Activated CD4-positive, alpha-beta T cell treated with anti-CD3 and anti-CD28 coated beads, Interleukin-2, amount 10 ng/mL, durations not matched to agents 24 days and 14 days (primary cell): ENCODE results near the gene VPS36. TPM values are rescaled to one million over a fixed set of nuclear protein-coding genes. Genes with fewer than 3 reads are reported as not detected.
"Not testable (repeated sequence)": the region's sequence is repeated elsewhere in the genome, so short reads cannot be mapped to it uniquely, and the experiment has no call there.

Source experiments
- DNase-seq: peaks from one replicate; pipeline ENCODE4 v3.0.0; 2022
- H3K27ac Mint-ChIP-seq: one replicate; pipeline ENCODE4 v1.8.0; 2022; ENCODE audit warnings: mild to moderate bottlenecking, mixed read lengths
- H3K27me3 Mint-ChIP-seq: one replicate; pipeline ENCODE4 v1.8.0; 2022; ENCODE audit warnings: mixed read lengths
- H3K36me3 Mint-ChIP-seq: one replicate; pipeline ENCODE4 v1.8.0; 2022; ENCODE audit warnings: low read depth, mild to moderate bottlenecking, mixed read lengths
- H3K4me1 Mint-ChIP-seq: one replicate; pipeline ENCODE4 v1.8.0; 2021; ENCODE audit warnings: mixed read lengths
- H3K4me3 Mint-ChIP-seq: one replicate; pipeline ENCODE4 v1.8.0; 2022; ENCODE audit warnings: mild to moderate bottlenecking, moderate library complexity, mixed read lengths
- H3K9me3 Mint-ChIP-seq: one replicate; pipeline ENCODE4 v1.8.0; 2021; ENCODE audit warnings: mixed read lengths
- intact Hi-C: fragments of 100-400 bp; cut with micrococcal nuclease; formaldehyde crosslinking; loops from one replicate; pipeline ENCODE4 v1.15.1; 2023
- total RNA-seq: library from RNA; stranded (reverse); gene quantifications from 2 replicates; pipeline ENCODE4 v1.2.3, GENCODE V29; 2022

VPS36 gene
- total RNA-seq, 1 donor from 2014 or later: 43.0 TPM

DNA sequence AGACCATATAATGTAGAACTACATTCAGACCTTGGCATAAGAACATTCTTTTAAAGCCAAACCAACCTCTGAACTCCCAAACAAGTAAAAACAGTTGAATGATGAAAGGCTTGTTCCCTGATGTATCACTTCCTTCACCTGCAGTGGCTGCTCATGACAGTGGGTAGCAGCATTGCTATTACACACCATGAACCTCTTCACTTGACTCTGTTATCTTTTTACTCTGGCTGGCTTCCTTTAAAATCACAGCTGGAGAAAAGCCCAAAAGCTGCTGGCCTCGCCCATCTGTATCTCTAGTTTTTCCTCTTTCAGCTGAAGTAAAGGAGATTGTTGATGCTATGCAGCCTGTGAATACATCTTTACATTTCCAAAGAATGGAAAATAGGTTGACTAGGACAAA is 67.1 kb downstream of the VPS36 start:
- no peaks in the 10 kb centered on the region for H3K27me3 Mint-ChIP-seq
- no peaks in the 10 kb centered on the region for H3K4me1 Mint-ChIP-seq
- H3K9me3 Mint-ChIP-seq: no peaks in the 10 kb centered on the region
- H3K36me3 Mint-ChIP-seq: no peaks in the 10 kb centered on the region
- DNase-seq: no peak
- no peak overlapping the region for H3K27ac Mint-ChIP-seq
- H3K4me3 Mint-ChIP-seq: no peak overlapping the region
- intact Hi-C loops: no loop called here

DNA sequence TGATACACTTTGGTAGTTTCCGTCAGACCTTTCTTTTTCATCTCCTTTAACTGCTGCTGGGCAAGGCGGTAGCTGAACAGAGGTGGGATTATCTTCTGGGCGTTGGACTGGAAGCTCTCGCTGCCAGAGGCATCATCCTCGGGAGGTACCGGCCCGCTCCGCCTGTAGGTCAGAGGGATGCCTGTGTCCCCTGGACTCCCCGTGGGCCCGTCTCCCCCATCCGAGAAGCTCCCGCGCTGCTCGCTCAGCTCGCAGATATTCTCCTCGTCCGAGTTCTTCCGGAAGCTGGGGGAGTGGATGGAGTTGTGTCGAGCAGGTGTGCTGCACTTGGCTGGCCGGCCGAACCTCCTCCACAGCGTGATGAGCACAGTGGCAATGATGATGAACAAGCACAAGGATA is 72.1 kb downstream of the VPS36 start:
- Mint-ChIP-seq H3K36me3 (no peaks in the 10 kb centered on the region), H3K27ac (no peak overlapping the region), H3K27me3 (peaks cover under 1% of the 10 kb centered on the region), H3K4me3 (no peak overlapping the region), H3K9me3 (no peaks in the 10 kb centered on the region), H3K4me1 (no peaks in the 10 kb centered on the region)
- intact Hi-C loops: no loop called here
- DNase-seq: no peak

DNA sequence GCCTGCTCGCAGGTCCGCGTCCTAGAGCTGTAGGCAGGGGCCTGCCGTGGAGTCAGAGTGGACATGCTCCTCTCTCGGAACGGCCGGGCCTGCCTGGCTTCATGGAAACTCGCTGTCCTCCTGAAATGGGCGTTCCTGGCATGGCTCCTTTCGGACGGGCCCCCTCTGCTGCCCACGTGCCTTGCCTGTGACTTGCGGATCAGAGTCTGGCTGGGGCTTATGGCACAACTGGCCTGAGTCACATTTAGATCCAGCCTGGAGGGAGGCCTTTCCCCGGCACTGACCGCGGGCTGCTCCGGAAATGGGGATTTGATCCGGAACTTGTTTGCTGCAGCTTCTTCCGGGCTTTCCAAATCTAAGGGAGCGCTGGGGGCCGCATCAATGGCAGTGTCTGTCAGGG is 72.5 kb downstream of the VPS36 start:
- no peak for DNase-seq
- Mint-ChIP-seq H3K27me3 (peaks cover 2% of the 10 kb centered on the region), H3K4me3 (no peak overlapping the region), H3K4me1 (no peaks in the 10 kb centered on the region), H3K9me3 (no peaks in the 10 kb centered on the region), H3K27ac (no peak overlapping the region), H3K36me3 (no peaks in the 10 kb centered on the region)
- intact Hi-C loops: no loop called here

DNA sequence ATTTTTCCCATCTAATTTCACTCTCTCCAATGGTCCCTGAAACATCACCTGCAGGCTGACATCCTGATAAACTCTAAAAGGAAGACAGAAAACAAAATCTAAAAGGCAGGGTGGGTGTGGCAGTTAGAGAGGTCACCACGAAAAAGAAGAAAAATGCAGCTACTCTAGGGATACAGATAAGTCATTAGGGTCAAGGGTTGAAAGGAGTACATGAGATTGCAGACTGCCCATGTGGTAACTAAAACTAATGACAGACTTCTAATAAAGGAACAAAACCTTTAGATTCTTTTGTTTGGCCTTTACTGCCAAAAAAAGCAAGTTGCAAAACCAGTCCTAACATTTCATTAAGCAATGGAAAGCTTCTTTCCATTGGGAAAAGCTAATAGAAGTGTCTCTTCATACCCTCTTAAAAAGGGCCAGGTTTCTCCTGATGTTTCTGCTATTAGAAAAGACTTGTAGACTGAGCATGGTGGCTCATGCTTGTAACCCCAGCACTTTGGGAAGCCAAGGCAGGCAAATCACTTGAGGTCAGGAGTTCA is 75.5 kb downstream of the VPS36 start:
- intact Hi-C loops: no loop called here
- DNase-seq: no peak
- Mint-ChIP-seq H3K4me3 (no peak overlapping the region), H3K27me3 (peaks cover 2% of the 10 kb centered on the region), H3K9me3 (no peaks in the 10 kb centered on the region), H3K4me1 (no peaks in the 10 kb centered on the region), H3K36me3 (no peaks in the 10 kb centered on the region), H3K27ac (no peak overlapping the region)

DNA sequence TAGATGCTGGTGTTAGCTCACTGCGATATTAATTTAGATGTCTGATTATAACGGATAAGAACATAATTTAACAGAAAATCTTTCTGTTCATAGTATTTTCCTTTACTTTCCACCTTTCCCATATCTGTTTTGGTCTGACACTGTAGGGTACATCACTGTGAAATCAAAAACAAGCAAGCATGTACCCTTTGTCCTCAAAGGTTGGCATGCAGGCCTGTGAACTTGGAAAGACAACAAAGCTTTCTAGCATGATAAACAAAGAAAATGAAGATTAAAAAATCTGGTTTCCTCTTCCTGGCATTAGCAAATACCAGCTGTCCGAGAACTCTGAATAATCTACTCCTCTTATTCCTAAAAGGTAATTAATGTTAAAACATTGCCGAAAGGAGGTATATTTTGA is 76.0 kb downstream of the VPS36 start:
- no peak overlapping the region for H3K4me3 Mint-ChIP-seq
- H3K27me3 Mint-ChIP-seq: peaks cover 2% of the 10 kb centered on the region
- H3K4me1 Mint-ChIP-seq: no peaks in the 10 kb centered on the region
- no peak overlapping the region for H3K27ac Mint-ChIP-seq
- no peaks in the 10 kb centered on the region for H3K36me3 Mint-ChIP-seq
- intact Hi-C loops: no loop called here
- DNase-seq: no peak
- no peaks in the 10 kb centered on the region for H3K9me3 Mint-ChIP-seq

DNA sequence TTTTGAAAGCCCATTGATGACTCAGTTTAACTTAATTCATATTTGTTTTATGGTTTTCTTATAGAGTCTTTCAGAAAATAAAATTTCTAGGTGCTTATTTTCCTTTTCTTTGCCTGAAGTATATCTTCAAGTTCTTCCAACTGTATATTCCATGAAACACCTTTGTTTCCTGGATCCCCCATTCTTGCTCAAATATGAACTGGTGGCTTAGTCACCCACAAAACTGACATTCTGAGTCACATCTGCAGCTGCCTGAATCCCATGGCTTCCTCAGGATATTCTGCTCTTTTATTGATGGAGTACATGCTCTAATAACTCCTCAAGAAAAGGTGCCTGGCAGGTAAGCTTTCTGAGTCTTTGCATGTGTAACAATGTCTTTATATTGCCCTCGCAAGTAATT is 77.2 kb downstream of the VPS36 start:
- H3K27me3 Mint-ChIP-seq, H3K4me3 Mint-ChIP-seq, H3K36me3 Mint-ChIP-seq, intact Hi-C loops, DNase-seq, H3K9me3 Mint-ChIP-seq, H3K4me1 Mint-ChIP-seq, H3K27ac Mint-ChIP-seq: not testable (repeated sequence)

DNA sequence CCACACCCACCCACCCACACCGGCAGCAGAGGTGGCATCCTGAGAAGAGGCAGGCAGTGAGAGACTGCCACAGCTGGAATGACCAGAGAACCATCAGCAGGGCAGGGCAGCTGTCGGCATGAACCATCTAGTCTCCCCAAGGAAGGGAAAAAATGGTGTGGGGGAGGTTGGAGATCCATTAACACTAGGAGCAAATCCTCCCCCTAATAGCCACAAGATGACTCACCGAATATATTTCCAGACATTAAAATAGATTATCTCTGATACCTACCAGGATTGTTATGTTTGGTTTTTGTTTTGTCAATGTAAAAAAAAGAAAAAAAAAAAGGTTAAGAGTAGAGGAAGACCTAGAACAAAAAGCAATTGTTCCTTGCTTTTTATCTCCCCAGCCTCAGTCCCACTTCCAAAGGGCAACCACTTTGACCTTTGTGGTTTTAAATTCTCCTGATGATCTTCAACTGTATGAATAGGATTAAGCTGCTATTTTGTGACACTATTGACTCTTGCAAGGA is 78.6 kb downstream of the VPS36 start:
- intact Hi-C loops: no loop called here
- H3K4me1 Mint-ChIP-seq: no peaks in the 10 kb centered on the region
- no peak overlapping the region for H3K4me3 Mint-ChIP-seq
- DNase-seq: no peak
- H3K27me3 Mint-ChIP-seq: peaks cover 2% of the 10 kb centered on the region
- no peak overlapping the region for H3K27ac Mint-ChIP-seq
- H3K36me3 Mint-ChIP-seq: no peaks in the 10 kb centered on the region
- H3K9me3 Mint-ChIP-seq: no peaks in the 10 kb centered on the region

DNA sequence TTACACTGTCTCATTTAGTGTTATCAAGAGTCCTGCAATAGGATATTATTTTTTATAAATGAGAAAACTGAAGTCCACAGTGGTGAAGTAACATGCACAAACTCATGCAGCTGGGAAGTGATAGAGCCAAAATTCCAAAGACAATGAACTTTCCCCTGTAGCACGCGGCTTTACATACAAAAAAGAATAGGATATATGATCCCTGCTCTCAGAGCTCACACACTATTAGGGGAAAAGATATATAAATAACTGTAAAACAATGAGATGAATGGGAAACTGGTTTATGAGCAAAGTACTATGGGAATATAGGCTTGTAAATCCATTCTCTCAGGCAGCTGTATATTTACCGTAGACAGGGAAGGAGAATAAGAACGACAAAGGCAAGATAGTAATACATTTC is 84.1 kb downstream of the VPS36 start:
- no peak overlapping the region for H3K27ac Mint-ChIP-seq
- peaks cover 6% of the 10 kb centered on the region for H3K27me3 Mint-ChIP-seq
- H3K4me1 Mint-ChIP-seq: no peaks in the 10 kb centered on the region
- no peak overlapping the region for H3K4me3 Mint-ChIP-seq
- intact Hi-C loops: no loop called here
- H3K9me3 Mint-ChIP-seq: peaks cover 10% of the 10 kb centered on the region
- H3K36me3 Mint-ChIP-seq: no peaks in the 10 kb centered on the region
- DNase-seq: no peak

Other genes with a start within 250 kb of the VPS36 start
- gene THSD1, start 44.5 kb downstream of the VPS36 start, total RNA-seq: 0.14 and 0.21 TPM in 2 replicates
- 39.9 and 40.9 TPM in 2 replicates for gene CKAP2, start 4.8 kb upstream of the VPS36 start, total RNA-seq
- gene HNRNPA1L2, start 191.8 kb upstream of the VPS36 start, total RNA-seq: 8.9 TPM in 2 replicates
- gene SUGT1, start 202.2 kb upstream of the VPS36 start, total RNA-seq: 71.2 and 77.8 TPM in 2 replicates